DMS153 treated with DMSO at 0.1 percent for 48 hours (cell line): ENCODE results near the gene HDAC9.

Experiments
- DNase-seq: peaks from one replicate; lab custom pipeline; 2025; ENCODE audit not compliant: unreplicated experiment; lab: John Stamatoyannopoulos, UW

HDAC9 gene

GRCh38 chr7:18828260-18828993, 332.9 kb downstream of the HDAC9 start:
- no peak for DNase-seq

- no peak for DNase-seq
Measured at GRCh38 chr7:18828994-18829857, 333.7 kb downstream of the HDAC9 start.

GRCh38 chr7:18829858-18830285, 334.3 kb downstream of the HDAC9 start:
- DNase-seq = no peak

GRCh38 chr7:18831419-18831818, 335.9 kb downstream of the HDAC9 start:
- DNase-seq = no peak

GRCh38 chr7:18831943-18832342, 336.4 kb downstream of the HDAC9 start:
- DNase-seq = no peak

GRCh38 chr7:18834577-18834976, 339.0 kb downstream of the HDAC9 start:
- DNase-seq = no peak

GRCh38 chr7:18835001-18835690, 339.6 kb downstream of the HDAC9 start:
- no peak for DNase-seq

GRCh38 chr7:18843979-18844378, 348.4 kb downstream of the HDAC9 start:
- DNase-seq = no peak

- DNase-seq = no peak
Measured at GRCh38 chr7:18844735-18845134, 349.2 kb downstream of the HDAC9 start.

- DNase-seq = no peak
Measured at GRCh38 chr7:18845700-18846099, 350.2 kb downstream of the HDAC9 start.

GRCh38 chr7:18846765-18847215, 351.2 kb downstream of the HDAC9 start:
- no peak for DNase-seq

GRCh38 chr7:18849130-18849529, 353.6 kb downstream of the HDAC9 start:
- DNase-seq = no peak

- no peak for DNase-seq
Measured at GRCh38 chr7:18855796-18856195, 360.2 kb downstream of the HDAC9 start.

- no peak for DNase-seq
Measured at GRCh38 chr7:18858232-18858631, 362.7 kb downstream of the HDAC9 start.

- DNase-seq = no peak
Measured at GRCh38 chr7:18859318-18859717, 363.8 kb downstream of the HDAC9 start.

GRCh38 chr7:18860221-18860620, 364.7 kb downstream of the HDAC9 start:
- no peak for DNase-seq

- no peak for DNase-seq
Measured at GRCh38 chr7:18861514-18862118, 366.1 kb downstream of the HDAC9 start.

GRCh38 chr7:18864967-18865366, 369.4 kb downstream of the HDAC9 start:
- DNase-seq = no peak

- no peak for DNase-seq
Measured at GRCh38 chr7:18866359-18867036, 370.9 kb downstream of the HDAC9 start.

- DNase-seq = no peak
Measured at GRCh38 chr7:18872344-18872743, 376.8 kb downstream of the HDAC9 start.
